MM.1S (cell line): ENCODE results near the gene TLR4.

Source experiments
- DNase-seq: peaks from one replicate; pipeline ENCODE4 v3.0.0-alpha.2; 2015
- H2AFZ ChIP-seq: fragments of 300-600 bp; sonication (generic); 2 replicates; pipeline ENCODE4 v1.6.0; 2016; ENCODE audit warnings: antibody characterized with exemption, low read length
- H3F3A ChIP-seq: fragments of 300-600 bp; sonication (generic); 2 replicates; pipeline ENCODE4 v1.6.1; 2016; ENCODE audit warnings: mild to moderate bottlenecking, antibody characterized with exemption, low read length, moderate library complexity, mixed read lengths; ENCODE audit not compliant: insufficient read depth
- H3K27ac ChIP-seq: fragments of 300-600 bp; sonication (generic); 2 replicates; pipeline ENCODE4 v1.5.1; 2016; ENCODE audit warnings: mild to moderate bottlenecking, low read length
- H3K27me3 ChIP-seq: fragments of 300-600 bp; sonication (generic); replicated peaks from 2 replicates; pipeline ENCODE4 v1.6.0; 2016; ENCODE audit warnings: low read length; ENCODE audit not compliant: insufficient read depth
- H3K36me3 ChIP-seq: fragments of 300-600 bp; sonication (generic); replicated peaks from 2 replicates; pipeline ENCODE4 v1.6.1; 2016; ENCODE audit warnings: mild to moderate bottlenecking, low read length, mixed read lengths; ENCODE audit not compliant: insufficient read depth
- H3K4me1 ChIP-seq: fragments of 300-600 bp; sonication (generic); 2 replicates; pipeline ENCODE4 v1.6.1; 2016; ENCODE audit warnings: low read length, mixed read lengths
- H3K4me2 ChIP-seq: fragments of 300-600 bp; sonication (generic); 2 replicates; pipeline ENCODE4 v1.6.0; 2016; ENCODE audit warnings: low read depth, low read length
- H3K4me3 ChIP-seq: fragments of 300-600 bp; sonication (generic); 2 replicates; pipeline ENCODE4 v1.5.1; 2016; ENCODE audit warnings: low read length, mixed read lengths
- H3K79me2 ChIP-seq: fragments of 300-600 bp; sonication (generic); 2 replicates; pipeline ENCODE4 v1.6.1; 2016; ENCODE audit warnings: mixed run types, low read length, mixed read lengths
- H3K9ac ChIP-seq: fragments of 300-600 bp; sonication (generic); 2 replicates; pipeline ENCODE4 v1.6.1; 2016; ENCODE audit warnings: low read length, mixed read lengths
- H3K9me2 ChIP-seq: fragments of 300-600 bp; sonication (generic); replicated peaks from 2 replicates; pipeline ENCODE4 v1.6.1; 2016; ENCODE audit warnings: mild to moderate bottlenecking, low read length, mixed read lengths; ENCODE audit not compliant: insufficient read depth
- H3K9me3 ChIP-seq: fragments of 300-600 bp; sonication (generic); replicated peaks from 2 replicates; pipeline ENCODE4 v1.6.1; 2016; ENCODE audit warnings: mild to moderate bottlenecking, low read length, mixed read lengths; ENCODE audit not compliant: insufficient read depth
- H4K20me1 ChIP-seq: fragments of 300-600 bp; sonication (generic); 2 replicates; pipeline ENCODE4 v1.6.1; 2016; ENCODE audit warnings: mild to moderate bottlenecking, low read length, moderate library complexity, mixed read lengths; ENCODE audit not compliant: insufficient read depth
- EZH2 ChIP-seq: fragments of 300-600 bp; sonication (generic); optimal IDR thresholded peaks from 2 replicates; pipeline ENCODE3; 2017; ENCODE audit warnings: low read depth, mild to moderate bottlenecking, antibody characterized with exemption, low read length, mixed read lengths
- EZH2phosphoT487 ChIP-seq: fragments of 300-600 bp; sonication (generic); IDR thresholded peaks from 2 replicates; pipeline ENCODE4 v1.6.1; 2018; ENCODE audit warnings: antibody characterized with exemption, low read length
- TF ChIP-seq, protein P1 (sequence below): fragments of 300-600 bp; sonication (generic); IDR thresholded peaks from 2 replicates; pipeline ENCODE4 v1.5.1; 2016; ENCODE audit warnings: antibody characterized with exemption, low read length, mixed read lengths

TLR4 gene

DNA sequence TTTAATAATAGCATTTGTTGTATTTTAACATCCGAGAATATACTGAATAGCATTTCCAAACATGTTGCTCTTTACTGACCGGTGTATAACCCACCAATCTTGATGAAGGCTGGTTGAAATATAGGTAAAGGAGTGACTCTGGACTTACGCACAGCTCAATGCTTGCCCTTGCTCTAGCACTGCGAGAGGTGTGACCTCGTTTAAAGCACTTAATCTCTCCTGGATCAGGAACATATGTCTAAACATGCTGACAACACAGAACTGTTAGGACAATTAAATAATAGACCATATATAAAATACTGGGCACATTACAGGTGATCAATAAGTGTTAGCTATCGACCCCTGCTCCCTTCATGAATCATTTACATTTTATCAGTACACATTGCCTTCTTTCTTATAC is 28.3 kb downstream of the TLR4 start:
- no peak overlapping the region for H2AFZ ChIP-seq
- H3K9me3 ChIP-seq, result no peaks in the 10 kb centered on the region
- H3K79me2 ChIP-seq, result no peaks in the 10 kb centered on the region

DNA sequence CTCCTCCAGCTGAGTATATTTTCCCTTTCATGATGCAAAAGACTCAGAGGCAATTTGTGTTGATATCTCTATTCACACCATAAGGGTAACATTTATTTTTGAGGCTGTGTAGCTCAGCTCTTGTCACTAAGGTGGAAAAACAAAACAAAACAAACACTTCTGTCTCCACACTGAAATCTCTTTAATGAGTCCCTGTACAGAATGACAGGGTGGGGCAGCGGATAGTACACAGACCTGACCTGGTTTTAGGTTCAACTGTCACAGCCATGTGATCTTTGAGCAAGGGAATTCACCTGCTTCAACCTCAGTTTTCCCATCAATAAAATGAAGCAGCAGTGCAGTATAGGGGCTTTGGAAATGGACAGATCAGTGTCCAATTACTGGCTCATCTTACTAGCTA is 29.3 kb downstream of the TLR4 start:
- DNase-seq, result no peak
- Histone ChIP-seq H2AFZ (no peak overlapping the region), H3K9me3 (no peaks in the 10 kb centered on the region), H3K27me3 (no peaks in the 10 kb centered on the region), H3K4me3 (no peak overlapping the region), H3K4me2 (no peak overlapping the region), H3K4me1 (no peaks in the 10 kb centered on the region), H3F3A (no peaks in the 10 kb centered on the region), H3K9ac (no peak overlapping the region), H3K36me3 (no peaks in the 10 kb centered on the region), H3K9me2 (no peaks in the 10 kb centered on the region), H4K20me1 (no peaks in the 10 kb centered on the region), H3K79me2 (no peaks in the 10 kb centered on the region), H3K27ac (no peak overlapping the region)
- TF ChIP-seq, protein P1, sequence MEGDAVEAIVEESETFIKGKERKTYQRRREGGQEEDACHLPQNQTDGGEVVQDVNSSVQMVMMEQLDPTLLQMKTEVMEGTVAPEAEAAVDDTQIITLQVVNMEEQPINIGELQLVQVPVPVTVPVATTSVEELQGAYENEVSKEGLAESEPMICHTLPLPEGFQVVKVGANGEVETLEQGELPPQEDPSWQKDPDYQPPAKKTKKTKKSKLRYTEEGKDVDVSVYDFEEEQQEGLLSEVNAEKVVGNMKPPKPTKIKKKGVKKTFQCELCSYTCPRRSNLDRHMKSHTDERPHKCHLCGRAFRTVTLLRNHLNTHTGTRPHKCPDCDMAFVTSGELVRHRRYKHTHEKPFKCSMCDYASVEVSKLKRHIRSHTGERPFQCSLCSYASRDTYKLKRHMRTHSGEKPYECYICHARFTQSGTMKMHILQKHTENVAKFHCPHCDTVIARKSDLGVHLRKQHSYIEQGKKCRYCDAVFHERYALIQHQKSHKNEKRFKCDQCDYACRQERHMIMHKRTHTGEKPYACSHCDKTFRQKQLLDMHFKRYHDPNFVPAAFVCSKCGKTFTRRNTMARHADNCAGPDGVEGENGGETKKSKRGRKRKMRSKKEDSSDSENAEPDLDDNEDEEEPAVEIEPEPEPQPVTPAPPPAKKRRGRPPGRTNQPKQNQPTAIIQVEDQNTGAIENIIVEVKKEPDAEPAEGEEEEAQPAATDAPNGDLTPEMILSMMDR, result no peak
- no peak for TF ChIP-seq EZH2phosphoT487
- no peak for TF ChIP-seq EZH2

More for the DNA sequence above, 28.3 kb downstream of the TLR4 start:
- H3K27me3 ChIP-seq, result no peaks in the 10 kb centered on the region
- no peaks in the 10 kb centered on the region for H3K4me1 ChIP-seq
- H3K4me3 ChIP-seq, result no peak overlapping the region
- no peaks in the 10 kb centered on the region for H4K20me1 ChIP-seq
- no peak overlapping the region for H3K4me2 ChIP-seq
- no peaks in the 10 kb centered on the region for H3F3A ChIP-seq
- TF ChIP-seq, protein P1, result no peak
- TF ChIP-seq EZH2phosphoT487 (no peak), EZH2 (no peak)
- no peak overlapping the region for H3K9ac ChIP-seq
- H3K36me3 ChIP-seq, result no peaks in the 10 kb centered on the region
- H3K9me2 ChIP-seq, result no peaks in the 10 kb centered on the region
- no peak for DNase-seq
- no peak overlapping the region for H3K27ac ChIP-seq

DNA sequence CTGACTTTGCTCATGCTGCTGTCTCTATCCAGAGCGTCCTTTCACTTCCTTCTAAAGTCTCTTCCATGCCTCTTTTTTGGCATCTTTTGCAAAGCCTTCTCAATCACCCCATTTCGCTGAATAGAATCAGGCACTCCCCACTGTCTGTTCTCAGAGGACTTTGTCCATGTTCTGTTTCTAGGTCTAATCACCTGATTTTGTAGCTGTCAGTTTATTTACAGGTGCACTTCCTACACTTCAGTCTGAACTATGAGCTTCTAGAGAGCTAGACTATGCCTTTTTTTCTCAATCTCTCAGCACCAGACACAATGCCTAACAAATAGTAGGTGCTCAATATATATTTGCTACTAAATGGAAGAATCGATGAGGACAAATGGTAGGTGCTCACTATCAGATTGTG is 29.9 kb downstream of the TLR4 start:
- Histone ChIP-seq H3K4me3 (no peak overlapping the region), H3K9ac (no peak overlapping the region), H3K27ac (no peak overlapping the region), H3K4me2 (no peak overlapping the region), H3K4me1 (no peaks in the 10 kb centered on the region), H3K36me3 (no peaks in the 10 kb centered on the region), H4K20me1 (no peaks in the 10 kb centered on the region), H3K27me3 (no peaks in the 10 kb centered on the region), H3K9me3 (no peaks in the 10 kb centered on the region), H3F3A (no peaks in the 10 kb centered on the region), H3K79me2 (no peaks in the 10 kb centered on the region), H2AFZ (no peak overlapping the region), H3K9me2 (no peaks in the 10 kb centered on the region)
- TF ChIP-seq, protein P1, result no peak
- no peak for TF ChIP-seq EZH2phosphoT487
- no peak for TF ChIP-seq EZH2
- no peak for DNase-seq
